Measurements from ENCODE around the gene CNTN1.

- no peak for TF ChIP-seq CTCF (IDR thresholded peaks at IDR 0.05; ENCODE audit: poor library complexity, severe bottlenecking)
- no peak for TF ChIP-seq EZH2 (IDR thresholded peaks at IDR 0.05; ENCODE audit: borderline replicate concordance, insufficient read depth, low read length, poor library complexity, severe bottlenecking)
- TF ChIP-seq EP300 (conservative IDR thresholded peaks at IDR 0.05; ENCODE audit: poor library complexity, severe bottlenecking): no peak
- no peak for TF ChIP-seq POLR2AphosphoS5 (IDR thresholded peaks at IDR 0.05)
These were observed 145.7 kb downstream of the CNTN1 start for GRCh38 chr12:40837891-40838429.

All from neural cell (in vitro differentiated cells).